LNCAP (cell line): Measurements from ENCODE around the gene CHRNA4.

Experiments used
- CTCF ChIP-seq: fragments of 450-650 bp; IDR thresholded peaks from 2 replicates; pipeline ENCODE4 v1.5.1; 2017; ENCODE audit warnings: mild to moderate bottlenecking

CHRNA4 gene

GRCh38 chr20:63295422-63295821 is 65.7 kb downstream of the CHRNA4 start:
- TF ChIP-seq CTCF = no peak

- no peak for TF ChIP-seq CTCF
Observed at GRCh38 chr20:63295018-63295417, 66.1 kb downstream of the CHRNA4 start.

GRCh38 chr20:63294536-63294900 is 66.6 kb downstream of the CHRNA4 start:
- no peak for TF ChIP-seq CTCF

GRCh38 chr20:63293871-63294535 is 67.1 kb downstream of the CHRNA4 start:
- no peak for TF ChIP-seq CTCF

GRCh38 chr20:63293456-63293855 is 67.7 kb downstream of the CHRNA4 start:
- TF ChIP-seq CTCF = no peak
